NT2/D1 (cell line): Measurements from ENCODE around the gene CAMSAP3.

ENCODE experiments used
- DNase-seq: peaks from one replicate; pipeline ENCODE4 v3.0.0-alpha.2; 2011; ENCODE audit warnings: low read depth, low spot score
- H3K27me3 ChIP-seq: 2 replicates; pipeline ENCODE4 v1.6.0; 2011; ENCODE audit warnings: mild to moderate bottlenecking; ENCODE audit not compliant: insufficient read length, insufficient read depth
- H3K36me3 ChIP-seq: 2 replicates; pipeline ENCODE4 v1.6.1; 2011; ENCODE audit warnings: mild to moderate bottlenecking, low read length, mixed read lengths; ENCODE audit not compliant: insufficient read depth, insufficient read length
- H3K4me1 ChIP-seq: 2 replicates; pipeline ENCODE4 v1.5.1; 2011; ENCODE audit not compliant: insufficient read depth, insufficient read length
- H3K4me3 ChIP-seq: 2 replicates; pipeline ENCODE4 v1.5.1; 2011; ENCODE audit warnings: low read depth; ENCODE audit not compliant: insufficient read length
- H3K9ac ChIP-seq: 2 replicates; pipeline ENCODE4 v1.6.0; 2011; ENCODE audit warnings: low read depth; ENCODE audit not compliant: insufficient read length
- H3K9me3 ChIP-seq: 2 replicates; pipeline ENCODE4 v1.5.1; 2011; ENCODE audit warnings: mild to moderate bottlenecking, low read length; ENCODE audit not compliant: insufficient read depth
- SUZ12 ChIP-seq: IDR thresholded peaks from 2 replicates; pipeline ENCODE4 v1.6.1; 2011; ENCODE audit not compliant: insufficient read length, insufficient read depth; ENCODE audit errors: extremely low read depth
- YY1 ChIP-seq: IDR thresholded peaks from 2 replicates; pipeline ENCODE4 v1.6.1; 2011; ENCODE audit not compliant: insufficient read length, insufficient read depth
- ZNF274 ChIP-seq: IDR thresholded peaks from 2 replicates; pipeline ENCODE4 v1.6.1; 2011; ENCODE audit warnings: mild to moderate bottlenecking, low read depth, low read length

CAMSAP3 gene

DNA sequence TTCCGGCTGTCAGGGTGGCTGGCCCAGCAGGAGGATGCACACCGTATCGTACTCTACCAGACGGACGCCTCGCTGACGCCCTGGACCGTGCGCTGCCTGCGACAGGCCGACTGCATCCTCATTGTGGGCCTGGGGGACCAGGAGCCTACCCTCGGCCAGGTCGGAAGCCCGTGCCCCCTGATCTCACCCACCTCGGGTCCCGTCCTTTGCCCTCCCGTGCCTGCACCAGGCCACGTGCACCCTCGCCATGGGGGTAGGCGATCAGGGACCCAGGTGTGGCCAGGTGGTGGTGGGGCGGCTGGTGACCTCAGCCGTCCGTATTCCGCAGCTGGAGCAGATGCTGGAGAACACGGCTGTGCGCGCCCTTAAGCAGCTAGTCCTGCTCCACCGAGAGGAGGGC, 41.1 kb upstream of the CAMSAP3 start:
- DNase-seq, result no peak
- no peaks in the 10 kb centered on the region for H3K9me3 ChIP-seq
- H3K9ac ChIP-seq, result no peak overlapping the region
- H3K36me3 ChIP-seq, result peaks cover 66% of the 10 kb centered on the region
- no peaks in the 10 kb centered on the region for H3K27me3 ChIP-seq
- H3K4me1 ChIP-seq, result no peaks in the 10 kb centered on the region
- no peak overlapping the region for H3K4me3 ChIP-seq
- TF ChIP-seq SUZ12 (no peak), YY1 (no peak), ZNF274 (no peak)

DNA sequence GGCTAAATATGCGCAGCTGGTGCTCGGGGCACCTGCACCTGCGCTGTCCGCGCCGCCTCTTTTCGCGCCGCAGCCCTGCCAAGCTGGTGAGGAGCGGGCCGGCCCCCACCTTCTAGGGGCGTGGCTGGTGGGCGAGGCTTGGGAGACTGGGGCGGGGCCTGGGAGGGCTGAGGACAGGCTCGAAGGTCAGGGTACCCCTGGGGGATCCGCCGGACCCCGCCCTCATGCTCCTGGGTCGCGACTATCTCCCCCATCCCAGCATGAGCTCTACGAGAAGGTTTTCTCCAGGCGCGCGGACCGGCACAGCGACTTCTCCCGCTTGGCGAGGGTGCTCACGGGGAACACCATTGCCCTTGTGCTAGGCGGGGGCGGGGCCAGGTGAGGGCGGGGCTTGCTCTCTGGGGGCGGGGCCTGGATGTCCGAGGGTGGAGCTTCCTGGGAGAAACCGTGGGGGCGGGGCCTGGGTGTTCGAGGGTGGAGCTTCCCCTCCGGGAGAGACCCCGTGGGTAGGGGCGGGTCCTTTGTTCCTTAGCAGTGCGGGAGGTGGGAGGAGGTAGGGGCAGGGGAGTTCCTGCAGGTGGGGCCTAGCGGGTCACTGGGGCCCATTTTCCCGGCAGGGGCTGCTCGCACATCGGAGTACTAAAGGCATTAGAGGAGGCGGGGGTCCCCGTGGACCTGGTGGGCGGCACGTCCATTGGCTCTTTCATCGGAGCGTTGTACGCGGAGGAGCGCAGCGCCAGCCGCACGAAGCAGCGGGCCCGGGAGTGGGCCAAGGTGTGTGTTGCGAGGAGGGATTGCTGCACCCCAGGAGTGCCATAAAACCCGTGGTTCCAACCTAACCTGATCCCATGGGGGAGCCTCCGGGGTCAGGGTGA, 40.4 kb upstream of the CAMSAP3 start:
- DNase-seq, result no peak
- TF ChIP-seq SUZ12 (no peak), ZNF274 (no peak), YY1 (no peak)
- Histone ChIP-seq H3K9me3 (peaks cover 1% of the 10 kb centered on the region; the same call in 1 of the 2 replicates), H3K27me3 (no peaks in the 10 kb centered on the region), H3K4me3 (no peak overlapping the region), H3K9ac (no peak overlapping the region), H3K36me3 (peaks cover 63% of the 10 kb centered on the region), H3K4me1 (no peaks in the 10 kb centered on the region)

DNA sequence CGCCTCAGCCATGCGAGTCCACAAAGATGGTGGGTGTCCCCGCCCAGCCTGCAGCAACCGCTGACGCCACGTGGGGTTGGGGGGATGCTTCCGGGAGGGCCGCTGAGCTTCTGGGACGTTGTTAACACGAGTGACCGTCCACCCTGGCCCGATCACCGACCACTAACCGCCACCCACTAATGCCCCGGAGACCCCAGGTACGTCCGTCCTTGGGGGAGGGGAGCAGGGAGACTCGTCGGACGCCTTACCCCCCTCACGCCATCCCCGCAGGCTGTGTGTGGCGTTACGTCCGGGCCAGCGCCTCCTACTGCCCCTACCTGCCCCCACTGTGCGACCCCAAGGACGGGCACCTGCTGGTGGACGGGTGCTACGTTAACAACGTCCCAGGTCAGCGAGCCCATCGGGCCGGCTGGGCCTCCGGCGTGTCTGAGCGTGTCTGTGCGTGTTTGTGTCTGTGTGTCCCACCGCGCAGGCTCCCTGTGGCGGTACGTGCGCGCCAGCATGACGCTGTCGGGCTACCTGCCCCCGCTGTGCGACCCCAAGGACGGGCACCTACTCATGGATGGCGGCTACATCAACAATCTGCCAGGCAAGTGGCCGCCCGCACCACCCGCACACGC, 38.9 kb upstream of the CAMSAP3 start:
- no peaks in the 10 kb centered on the region for H3K27me3 ChIP-seq
- H3K9ac ChIP-seq, result no peak overlapping the region
- no peak overlapping the region for H3K4me3 ChIP-seq
- TF ChIP-seq YY1 (no peak), SUZ12 (no peak), ZNF274 (no peak)
- no peak for DNase-seq
- H3K9me3 ChIP-seq, result peaks cover 3% of the 10 kb centered on the region; the same call in 1 of the 2 replicates
- H3K36me3 ChIP-seq, result peaks cover 68% of the 10 kb centered on the region
- no peaks in the 10 kb centered on the region for H3K4me1 ChIP-seq

DNA sequence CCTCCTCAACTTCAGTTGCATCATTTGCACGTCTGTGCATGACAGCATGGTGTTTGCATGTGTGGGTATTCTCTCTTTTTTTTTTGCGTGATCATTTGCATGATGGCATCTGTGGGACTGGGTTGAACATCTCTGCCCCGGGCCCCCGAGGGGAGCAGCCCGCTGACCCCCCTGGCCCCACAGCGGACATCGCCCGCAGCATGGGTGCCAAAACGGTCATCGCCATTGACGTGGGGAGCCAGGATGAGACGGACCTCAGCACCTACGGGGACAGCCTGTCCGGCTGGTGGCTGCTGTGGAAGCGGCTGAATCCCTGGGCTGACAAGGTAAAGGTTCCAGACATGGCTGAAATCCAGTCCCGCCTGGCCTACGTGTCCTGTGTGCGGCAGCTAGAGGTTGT, 37.0 kb upstream of the CAMSAP3 start:
- Histone ChIP-seq H3K4me3 (no peak overlapping the region), H3K4me1 (no peaks in the 10 kb centered on the region)
- TF ChIP-seq ZNF274 (no peak), SUZ12 (no peak), YY1 (no peak)

DNA sequence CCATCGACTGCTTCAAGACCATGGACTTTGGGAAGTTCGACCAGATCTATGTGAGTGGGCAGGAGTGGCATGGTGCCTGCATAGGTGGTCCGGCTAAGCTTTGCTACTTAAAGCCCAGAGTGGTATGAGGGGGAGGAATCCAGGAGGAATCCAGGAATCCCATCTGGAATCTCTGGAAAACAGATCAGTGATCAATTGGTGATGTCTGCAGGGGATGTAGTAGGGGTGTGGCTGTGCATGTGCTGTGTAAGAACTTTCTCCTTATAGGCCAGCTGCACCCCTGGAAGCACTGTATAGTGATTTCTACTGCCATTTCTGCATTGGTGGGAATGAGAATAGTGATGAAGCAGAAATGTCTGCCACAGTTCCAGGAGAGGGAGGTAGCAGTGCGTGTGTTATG, 36.6 kb upstream of the CAMSAP3 start:
- Histone ChIP-seq H3K27me3 (no peaks in the 10 kb centered on the region), H3K4me1 (no peaks in the 10 kb centered on the region), H3K9ac (no peak overlapping the region), H3K9me3 (peaks cover 3% of the 10 kb centered on the region; the same call in 1 of the 2 replicates), H3K4me3 (no peak overlapping the region), H3K36me3 (peaks cover 61% of the 10 kb centered on the region)
- no peak for DNase-seq
- TF ChIP-seq SUZ12, result no peak
- no peak for TF ChIP-seq ZNF274
- no peak for TF ChIP-seq YY1

More for the DNA sequence above, 37.0 kb upstream of the CAMSAP3 start:
- no peak for DNase-seq
- Histone ChIP-seq H3K36me3 (peaks cover 63% of the 10 kb centered on the region), H3K27me3 (no peaks in the 10 kb centered on the region), H3K9me3 (peaks cover 3% of the 10 kb centered on the region; the same call in 1 of the 2 replicates), H3K9ac (no peak overlapping the region)

DNA sequence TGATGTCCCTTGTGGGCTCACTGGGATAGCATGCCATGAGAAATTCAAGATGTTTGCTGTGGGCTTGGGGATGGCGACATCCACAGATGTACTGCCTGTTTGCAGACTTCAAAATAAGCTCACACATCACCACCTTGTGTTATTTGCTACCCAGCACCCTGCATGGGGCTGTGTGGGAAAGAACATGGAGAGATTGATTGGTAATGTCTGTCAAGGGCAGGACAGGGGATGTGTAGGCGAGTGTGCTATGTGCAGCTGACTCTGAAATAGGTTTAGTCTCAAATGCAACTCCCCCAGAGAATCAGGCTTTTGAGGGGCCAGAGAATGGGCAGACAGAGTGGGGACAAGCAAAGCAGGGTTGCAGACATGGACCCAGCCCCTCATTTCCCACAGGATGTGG, 35.4 kb upstream of the CAMSAP3 start:
- no peak for DNase-seq
- no peak for TF ChIP-seq ZNF274
- TF ChIP-seq SUZ12, result no peak
- no peak for TF ChIP-seq YY1
- H3K4me3 ChIP-seq, result no peak overlapping the region
- H3K36me3 ChIP-seq, result peaks cover 58% of the 10 kb centered on the region
- H3K9me3 ChIP-seq, result peaks cover 3% of the 10 kb centered on the region; the same call in 1 of the 2 replicates
- H3K9ac ChIP-seq, result no peak overlapping the region
- H3K27me3 ChIP-seq, result no peaks in the 10 kb centered on the region
- H3K4me1 ChIP-seq, result no peaks in the 10 kb centered on the region

DNA sequence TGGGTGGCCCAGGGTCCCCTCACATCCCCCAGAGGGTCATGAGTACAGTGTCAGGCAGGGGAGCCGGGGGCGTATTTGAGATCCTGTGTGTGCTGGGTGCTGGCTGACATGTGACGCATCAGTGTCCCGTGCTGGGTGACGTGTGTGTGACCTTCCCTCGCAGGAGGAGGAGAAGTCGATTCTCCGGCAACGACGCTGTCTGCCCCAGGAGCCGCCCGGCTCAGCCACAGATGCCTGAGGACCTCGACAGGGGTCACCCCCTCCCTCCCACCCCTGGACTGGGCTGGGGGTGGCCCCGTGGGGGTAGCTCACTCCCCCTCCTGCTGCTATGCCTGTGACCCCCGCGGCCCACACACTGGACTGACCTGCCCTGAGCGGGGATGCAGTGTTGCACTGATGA, 34.3 kb upstream of the CAMSAP3 start:
- Histone ChIP-seq H3K4me3 (no peak overlapping the region), H3K9me3 (peaks cover 3% of the 10 kb centered on the region; the same call in 1 of the 2 replicates), H3K27me3 (no peaks in the 10 kb centered on the region), H3K4me1 (no peaks in the 10 kb centered on the region), H3K36me3 (peaks cover 49% of the 10 kb centered on the region), H3K9ac (no peak overlapping the region)
- TF ChIP-seq YY1, result no peak
- no peak for TF ChIP-seq ZNF274
- TF ChIP-seq SUZ12, result no peak
- no peak for DNase-seq
